Endodermal cell (in vitro differentiated cells): ENCODE measurements around the gene AKAP6. TPM values are rescaled to one million over a fixed set of nuclear protein-coding genes. Genes with fewer than 3 reads are reported as not detected.
"Not testable (repeated sequence)": the region's sequence is repeated elsewhere in the genome, so short reads cannot be mapped to it uniquely, and the experiment has no call there.

Experiments used
- DNase-seq: peaks from one replicate; pipeline ENCODE4 v3.0.0-alpha.2; 2017
- H3K27ac ChIP-seq: 2 replicates; pipeline ENCODE4 v1.5.1; 2013; ENCODE audit warnings: mild to moderate bottlenecking, low read depth, low read length, moderate library complexity
- H3K27me3 ChIP-seq: 2 replicates; pipeline ENCODE4 v1.6.1; 2013; ENCODE audit warnings: mild to moderate bottlenecking, low read length, moderate library complexity; ENCODE audit not compliant: insufficient read depth, control insufficient read depth, poor library complexity, severe bottlenecking
- H3K36me3 ChIP-seq: 2 replicates; pipeline ENCODE4 v1.7.0; 2013; ENCODE audit warnings: mild to moderate bottlenecking, low read length, moderate library complexity; ENCODE audit not compliant: control insufficient read depth, insufficient read depth
- H3K4me1 ChIP-seq: one replicate; pipeline ENCODE4 v1.7.0; 2013; ENCODE audit warnings: low read length; ENCODE audit not compliant: control insufficient read depth, insufficient read depth
- H3K4me3 ChIP-seq: 2 replicates; pipeline ENCODE4 v1.5.1; 2013; ENCODE audit warnings: mild to moderate bottlenecking, low read length, moderate library complexity
- H3K9ac ChIP-seq: 2 replicates; pipeline ENCODE4 v1.6.1; 2013; ENCODE audit warnings: mild to moderate bottlenecking, low read length, moderate library complexity; ENCODE audit not compliant: poor library complexity, severe bottlenecking; ENCODE audit errors: extremely low read depth
- H3K9me3 ChIP-seq: 2 replicates; pipeline ENCODE4 v1.6.1; 2013; ENCODE audit warnings: mild to moderate bottlenecking, low read length, moderate library complexity; ENCODE audit not compliant: control insufficient read depth
- H3K27ac Mint-ChIP-seq: 2 replicates; pipeline ENCODE4 v1.8.0; 2020; ENCODE audit warnings: mixed read lengths
- H3K27me3 Mint-ChIP-seq: 2 replicates; pipeline ENCODE4 v1.8.0; 2021; ENCODE audit warnings: mild to moderate bottlenecking, mixed read lengths; ENCODE audit not compliant: insufficient read depth
- H3K36me3 Mint-ChIP-seq: 2 replicates; pipeline ENCODE4 v1.8.0; 2020; ENCODE audit warnings: low read depth, mixed read lengths
- H3K4me1 Mint-ChIP-seq: 2 replicates; pipeline ENCODE4 v1.8.0; 2020; ENCODE audit warnings: mixed read lengths
- H3K4me3 Mint-ChIP-seq: 2 replicates; pipeline ENCODE4 v1.8.0; 2020; ENCODE audit warnings: mild to moderate bottlenecking, moderate library complexity, mixed read lengths
- H3K9me3 Mint-ChIP-seq: 2 replicates; pipeline ENCODE4 v1.8.0; 2020; ENCODE audit warnings: mild to moderate bottlenecking, mixed read lengths
- WGBS, 2 experiments: methylation state at CpG; one replicate each; pipeline versions ENCODE4 v1.1.5 to v1.1.7; 2013; ENCODE audit warnings: missing lambda C conversion rate in 2 of 2, mixed read lengths in 1 of 2; ENCODE audit not compliant: insufficient coverage in 1 of 2, insufficient read length in 1 of 2; 5-methylcytosine and 5-hydroxymethylcytosine counted together
- total RNA-seq, 2 donors: library from RNA; stranded (reverse); fragmentation: NEBNext Ultra II Directional in 1 of 2; extraction: Animal tissue kit (Norgen Biotek cat#: 25700) in 1 of 2; gene quantifications; 2 replicates in 1 of 2; 3 replicates in 1 of 2; pipeline ENCODE4 v1.2.1, GENCODE V29; 2021
- TF ChIP-seq, protein P1 (sequence below): fragments of 200-600 bp; sonication (generic); conservative IDR thresholded peaks from 2 replicates; pipeline ENCODE4 v1.5.0; 2021; ENCODE audit warnings: antibody characterized with exemption, mild to moderate bottlenecking

The AKAP6 gene
- total RNA-seq, 2 donors from 2014 or later = 4.3 to 5.0 TPM

DNA sequence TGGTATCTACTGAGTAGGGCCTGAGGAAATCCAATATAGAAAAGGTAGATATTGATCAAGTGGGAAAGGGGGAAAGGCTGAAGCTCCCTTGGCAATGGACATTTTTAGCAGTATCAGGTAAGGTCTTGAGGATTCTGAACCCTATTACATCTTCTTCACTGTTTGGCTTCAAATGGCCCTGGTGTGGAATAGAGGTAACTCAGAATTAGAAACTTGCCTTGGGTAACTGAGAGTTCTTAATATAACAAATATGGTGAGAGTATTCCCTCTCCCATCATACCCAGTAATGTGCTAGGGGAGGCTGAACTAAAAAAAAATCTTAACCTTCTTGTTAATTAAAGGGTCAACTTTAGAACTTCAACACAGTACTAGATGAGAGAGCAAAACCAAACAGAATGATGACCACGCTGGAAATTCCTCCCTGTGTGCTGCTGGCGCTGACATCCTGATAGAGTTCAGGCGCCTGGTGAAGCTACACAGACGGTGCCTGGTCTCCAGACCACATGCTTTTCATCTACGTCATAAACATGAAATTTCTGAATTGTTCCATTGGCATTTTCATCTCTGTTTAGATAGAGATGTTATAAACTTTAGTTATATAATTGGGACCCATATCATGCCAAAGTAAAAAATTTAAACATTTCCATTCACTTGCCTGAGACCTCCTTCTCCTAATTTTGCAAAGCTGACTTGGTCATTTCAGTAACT lies 128.3 kb downstream of the AKAP6 start:
- H3K36me3 ChIP-seq = no peaks in the 10 kb centered on the region
- no peak overlapping the region for H3K4me3 ChIP-seq
- H3K27me3 ChIP-seq = no peaks in the 10 kb centered on the region
- Mint-ChIP-seq H3K36me3 (peaks cover 1% of the 10 kb centered on the region), H3K9me3 (peaks cover 2% of the 10 kb centered on the region), H3K27ac (no peak overlapping the region), H3K4me3 (no peak overlapping the region), H3K27me3 (no peaks in the 10 kb centered on the region), H3K4me1 (no peaks in the 10 kb centered on the region)
- TF ChIP-seq, protein P1, sequence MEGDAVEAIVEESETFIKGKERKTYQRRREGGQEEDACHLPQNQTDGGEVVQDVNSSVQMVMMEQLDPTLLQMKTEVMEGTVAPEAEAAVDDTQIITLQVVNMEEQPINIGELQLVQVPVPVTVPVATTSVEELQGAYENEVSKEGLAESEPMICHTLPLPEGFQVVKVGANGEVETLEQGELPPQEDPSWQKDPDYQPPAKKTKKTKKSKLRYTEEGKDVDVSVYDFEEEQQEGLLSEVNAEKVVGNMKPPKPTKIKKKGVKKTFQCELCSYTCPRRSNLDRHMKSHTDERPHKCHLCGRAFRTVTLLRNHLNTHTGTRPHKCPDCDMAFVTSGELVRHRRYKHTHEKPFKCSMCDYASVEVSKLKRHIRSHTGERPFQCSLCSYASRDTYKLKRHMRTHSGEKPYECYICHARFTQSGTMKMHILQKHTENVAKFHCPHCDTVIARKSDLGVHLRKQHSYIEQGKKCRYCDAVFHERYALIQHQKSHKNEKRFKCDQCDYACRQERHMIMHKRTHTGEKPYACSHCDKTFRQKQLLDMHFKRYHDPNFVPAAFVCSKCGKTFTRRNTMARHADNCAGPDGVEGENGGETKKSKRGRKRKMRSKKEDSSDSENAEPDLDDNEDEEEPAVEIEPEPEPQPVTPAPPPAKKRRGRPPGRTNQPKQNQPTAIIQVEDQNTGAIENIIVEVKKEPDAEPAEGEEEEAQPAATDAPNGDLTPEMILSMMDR = no peak
- H3K9ac ChIP-seq = no peak overlapping the region
- DNase-seq = no peak
- no peaks in the 10 kb centered on the region for H3K4me1 ChIP-seq
- H3K9me3 ChIP-seq = no peaks in the 10 kb centered on the region
- H3K27ac ChIP-seq = no peak overlapping the region
- WGBS, 2 experiments = 85 to 94% methylated on average over 3 to 5 of the region's 5 CpGs

DNA sequence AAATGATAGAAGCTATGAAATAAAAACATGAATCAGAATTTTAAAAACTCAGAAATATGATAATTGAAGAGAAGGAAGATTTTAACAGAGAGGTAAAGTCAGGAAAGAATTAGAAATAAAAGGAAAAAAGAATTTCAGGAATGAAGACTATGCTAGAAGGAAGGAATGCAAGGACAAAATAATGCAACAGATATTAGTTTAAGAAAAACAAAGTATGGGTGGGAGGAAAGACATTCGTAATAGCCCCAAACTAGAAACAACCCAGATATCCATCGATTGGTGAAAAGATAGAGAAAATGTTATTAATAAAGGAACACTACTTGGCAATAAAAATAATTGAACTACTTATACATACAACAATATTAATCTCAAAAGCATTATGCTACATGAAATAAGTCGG lies 129.6 kb downstream of the AKAP6 start:
- no peak for DNase-seq
- H3K36me3 Mint-ChIP-seq = peaks cover 1% of the 10 kb centered on the region
- no peak overlapping the region for H3K27ac Mint-ChIP-seq

DNA sequence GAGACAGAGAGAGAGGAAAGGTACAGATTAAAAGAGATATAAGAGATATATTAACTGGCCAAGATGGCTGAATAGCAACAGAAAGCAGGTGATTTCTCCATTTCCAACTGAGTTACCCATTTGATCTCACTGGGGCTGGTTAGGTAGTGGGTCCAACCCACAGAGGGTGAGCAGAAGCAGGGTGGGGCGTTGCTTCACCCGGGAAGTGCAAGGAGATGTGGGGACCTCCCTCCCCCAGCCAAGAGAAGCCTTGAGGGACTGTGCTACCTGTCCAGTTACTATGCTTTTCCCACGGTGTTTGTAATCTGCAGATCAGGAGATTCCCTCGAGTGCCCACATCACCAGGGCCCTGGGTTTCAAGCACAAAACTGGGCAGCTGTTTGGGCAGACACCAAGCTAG lies 131.2 kb downstream of the AKAP6 start:
- Mint-ChIP-seq H3K4me3 (no peak overlapping the region), H3K9me3 (peaks cover 13% of the 10 kb centered on the region), H3K4me1 (no peaks in the 10 kb centered on the region), H3K27ac (no peak overlapping the region), H3K36me3 (peaks cover 1% of the 10 kb centered on the region), H3K27me3 (no peaks in the 10 kb centered on the region)
- Histone ChIP-seq H3K27me3 (no peaks in the 10 kb centered on the region), H3K27ac (no peak overlapping the region), H3K36me3 (no peaks in the 10 kb centered on the region), H3K4me3 (no peak overlapping the region), H3K9me3 (no peaks in the 10 kb centered on the region), H3K4me1 (no peaks in the 10 kb centered on the region), H3K9ac (no peak overlapping the region)
- TF ChIP-seq, protein P1 = no peak
- DNase-seq = no peak
- 89 to 93% methylated on average over 4 of the region's 4 CpGs for WGBS, 2 experiments

More for the DNA sequence above, 129.6 kb downstream of the AKAP6 start:
- Histone ChIP-seq H3K4me3 (no peak overlapping the region), H3K4me1 (no peaks in the 10 kb centered on the region), H3K9me3 (no peaks in the 10 kb centered on the region), H3K27me3 (no peaks in the 10 kb centered on the region), H3K27ac (no peak overlapping the region), H3K36me3 (no peaks in the 10 kb centered on the region), H3K9ac (no peak overlapping the region)
- no peaks in the 10 kb centered on the region for H3K27me3 Mint-ChIP-seq
- WGBS, 2 experiments = 80% methylated on average over 1 to 2 of the region's 3 CpGs
- H3K4me3 Mint-ChIP-seq = no peak overlapping the region
- peaks cover 12% of the 10 kb centered on the region for H3K9me3 Mint-ChIP-seq
- TF ChIP-seq, protein P1 = no peak
- H3K4me1 Mint-ChIP-seq = no peaks in the 10 kb centered on the region

DNA sequence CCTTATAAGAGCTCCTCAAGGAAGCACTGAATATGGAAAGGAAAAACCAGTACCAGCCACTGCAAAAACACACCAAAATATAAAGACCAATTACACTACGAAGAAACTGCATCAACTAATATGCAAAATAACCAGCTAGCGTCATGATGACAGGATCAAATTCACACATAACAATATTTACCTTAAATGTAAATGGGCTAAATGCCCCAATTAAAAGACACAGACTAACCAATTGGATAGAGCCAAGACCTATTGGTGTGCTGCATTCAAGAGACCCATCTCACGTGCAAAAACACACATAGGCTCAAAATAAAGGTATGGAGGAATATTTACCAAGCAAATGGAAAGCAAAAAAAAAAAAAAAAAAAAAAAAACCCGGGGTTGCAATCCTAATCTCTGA lies 133.5 kb downstream of the AKAP6 start:
- H3K9me3 ChIP-seq, H3K4me3 Mint-ChIP-seq, H3K36me3 Mint-ChIP-seq, H3K27me3 Mint-ChIP-seq, H3K9ac ChIP-seq, H3K4me3 ChIP-seq, DNase-seq, H3K27ac ChIP-seq, H3K27me3 ChIP-seq, H3K27ac Mint-ChIP-seq, H3K4me1 ChIP-seq, H3K4me1 Mint-ChIP-seq, H3K36me3 ChIP-seq: not testable (repeated sequence)
- peaks cover 20% of the 10 kb centered on the region for H3K9me3 Mint-ChIP-seq
- 96% methylated on average over 3 of the region's 4 CpGs; no CpG with 5 or more reads in 1 of the 2 experiments for WGBS, 2 experiments
